ENCODE results near the gene ZNF79. TPM values are rescaled to one million over a fixed set of nuclear protein-coding genes. Genes with fewer than 3 reads are reported as not detected.

ZNF79 gene
- total and polyA plus RNA-seq, 2 of the 4 experiments (the other 2 are of a cell fraction) = 5.6 to 15.4 TPM

DNA sequence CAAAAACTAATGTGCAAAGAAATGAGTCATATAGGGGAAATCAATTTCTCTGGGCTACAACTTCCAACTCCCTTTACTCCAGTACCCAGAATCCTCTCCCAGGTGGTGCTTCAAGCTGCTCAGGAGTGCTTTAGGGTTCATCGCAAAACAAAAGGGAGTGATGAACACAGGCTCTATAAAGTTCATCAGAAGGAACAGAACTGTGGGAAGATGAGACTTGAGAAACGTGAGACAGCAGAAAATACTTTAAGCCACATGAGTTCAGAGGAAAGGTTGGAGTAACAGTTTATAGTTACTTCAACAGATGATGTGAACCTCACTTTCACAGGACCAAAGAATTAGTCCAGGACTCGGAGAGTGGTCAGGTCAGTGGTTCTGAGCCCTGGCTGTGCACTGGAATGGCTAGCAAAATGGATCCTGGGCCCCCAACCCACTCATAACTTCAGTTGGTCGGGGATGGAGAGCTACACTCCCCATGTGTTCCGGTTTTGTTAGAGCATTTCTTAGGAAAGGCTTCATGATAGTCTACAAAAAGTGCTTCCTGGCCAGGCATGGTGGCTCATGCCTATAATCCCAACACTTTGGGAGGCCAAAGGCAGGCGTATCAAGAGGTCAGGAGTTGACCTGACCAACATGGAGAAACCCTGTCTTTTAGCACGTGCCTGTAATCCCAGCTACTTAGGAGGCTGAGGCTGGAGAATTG is 22.7 kb downstream of the ZNF79 start:
- H2AK5ac ChIP-seq (ENCODE audit: low read depth, low read length) = no peak overlapping the region
- no peak overlapping the region for H3K27ac ChIP-seq (ENCODE audit: insufficient read depth, low read length)
- dilution Hi-C loops (cut with HindIII; ENCODE audit: low sequenced_read_pairs, unreplicated experiment) (no loop called here), intact Hi-C loops (cut with micrococcal nuclease) (no loop called here), in situ Hi-C loops (cut with MboI; ENCODE audit: low sequenced_read_pairs) (no loop called here)
- ATAC-seq (ENCODE audit: low read depth) = no peak
- no peaks in the 10 kb centered on the region for H3K27me3 ChIP-seq (ENCODE audit: control insufficient read depth, insufficient read depth, low read length)
- no TSS peak for BruUV-seq (replicated peaks)
- no peak overlapping the region for H2BK120ac ChIP-seq (ENCODE audit: low read depth, low read length)
- no peak overlapping the region for H3K4me2 ChIP-seq (ENCODE audit: low read depth, low read length)
- TF ChIP-seq CEBPB (IDR thresholded peaks at IDR 0.05; ENCODE audit: low read depth, low read length) = no peak
- TF ChIP-seq, protein P1, sequence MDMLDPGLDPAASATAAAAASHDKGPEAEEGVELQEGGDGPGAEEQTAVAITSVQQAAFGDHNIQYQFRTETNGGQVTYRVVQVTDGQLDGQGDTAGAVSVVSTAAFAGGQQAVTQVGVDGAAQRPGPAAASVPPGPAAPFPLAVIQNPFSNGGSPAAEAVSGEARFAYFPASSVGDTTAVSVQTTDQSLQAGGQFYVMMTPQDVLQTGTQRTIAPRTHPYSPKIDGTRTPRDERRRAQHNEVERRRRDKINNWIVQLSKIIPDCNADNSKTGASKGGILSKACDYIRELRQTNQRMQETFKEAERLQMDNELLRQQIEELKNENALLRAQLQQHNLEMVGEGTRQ (IDR thresholded peaks at IDR 0.05; ENCODE audit: low read depth, low read length) = no peak
- no peak for TF ChIP-seq RAD21 (IDR thresholded peaks at IDR 0.05; ENCODE audit: low read length)
- H4K5ac ChIP-seq (ENCODE audit: low read depth, low read length) = no peak overlapping the region
- H3K14ac ChIP-seq (replicated peaks; ENCODE audit: low read depth, low read length) = no peak overlapping the region
- H3K9me1 ChIP-seq (ENCODE audit: insufficient read depth, low read length) = peaks cover 16% of the 10 kb centered on the region
- peaks cover 11 to 69% of the 10 kb centered on the region in 2 experiments for H3K79me1 ChIP-seq (ENCODE audit: low read depth in 1 of 2, low read length in 2 of 2)
- no peak overlapping the region for H2BK20ac ChIP-seq (ENCODE audit: low read depth, low read length)
- WGBS, 2 experiments (ENCODE audit: extremely low coverage in 2 of 2, insufficient read length in 1 of 2) = 90% methylated on average over 2 of the region's 7 CpGs; no CpG with 5 or more reads in 1 of the 2 experiments
- H3K4me1 ChIP-seq (ENCODE audit: control insufficient read depth, insufficient read depth, low read length) = peaks cover 10% of the 10 kb centered on the region
- POLR2A ChIA-PET (ENCODE audit: unreplicated experiment) = no interaction called here
- no peak overlapping the region for H4K91ac ChIP-seq (ENCODE audit: insufficient read depth, low read depth, low read length)
- H4K8ac ChIP-seq (ENCODE audit: low read depth in 2 of 2, low read length in 2 of 2) = no peak overlapping the region
- H2AK9ac ChIP-seq (replicated peaks; ENCODE audit: low read depth, low read length, poor library complexity) = no peak overlapping the region
- CTCF ChIA-PET = no interaction called here
- no peak overlapping the region for H2AFZ ChIP-seq (replicated peaks; ENCODE audit: low read length, poor library complexity)
- H2BK15ac ChIP-seq (ENCODE audit: low read depth, low read length) = no peak overlapping the region
- no peak overlapping the region for H3K23ac ChIP-seq (ENCODE audit: low read depth, low read length)
- no peak overlapping the region for H2BK5ac ChIP-seq (ENCODE audit: low read depth, low read length, poor library complexity, severe bottlenecking)
- H3K4ac ChIP-seq (ENCODE audit: low read depth, low read length) = no peak overlapping the region
- DNase-seq = no peak
- H3K56ac ChIP-seq (ENCODE audit: extremely low read depth, insufficient read depth, low read length) = no peak overlapping the region
- H3K36me3 ChIP-seq (ENCODE audit: control insufficient read depth, insufficient read depth, low read length) = peaks cover 75% of the 10 kb centered on the region
- no peak overlapping the region for H3K18ac ChIP-seq (ENCODE audit: low read depth, low read length)
- H3K4me3 ChIP-seq (ENCODE audit: insufficient read depth, low read depth, low read length) = no peak overlapping the region
- no peak overlapping the region for H3K9ac ChIP-seq (ENCODE audit: low read depth, low read length)
- peaks cover 74% of the 10 kb centered on the region for H4K20me1 ChIP-seq (ENCODE audit: insufficient read depth, low read length)
- H3K9me3 ChIP-seq (ENCODE audit: control insufficient read depth, insufficient read depth, low read length) = peaks cover 16% of the 10 kb centered on the region

Data from IMR-90 (cell line).